ENCODE results near the gene DMTF1.

GRCh38 chr7:87190783-87191182 is 38.5 kb downstream of the DMTF1 start:
- TF ChIP-seq CHD2 (IDR thresholded peaks at IDR 0.05; ENCODE audit: low read length, partially characterized antibody): no peak
- TF ChIP-seq, protein P1, sequence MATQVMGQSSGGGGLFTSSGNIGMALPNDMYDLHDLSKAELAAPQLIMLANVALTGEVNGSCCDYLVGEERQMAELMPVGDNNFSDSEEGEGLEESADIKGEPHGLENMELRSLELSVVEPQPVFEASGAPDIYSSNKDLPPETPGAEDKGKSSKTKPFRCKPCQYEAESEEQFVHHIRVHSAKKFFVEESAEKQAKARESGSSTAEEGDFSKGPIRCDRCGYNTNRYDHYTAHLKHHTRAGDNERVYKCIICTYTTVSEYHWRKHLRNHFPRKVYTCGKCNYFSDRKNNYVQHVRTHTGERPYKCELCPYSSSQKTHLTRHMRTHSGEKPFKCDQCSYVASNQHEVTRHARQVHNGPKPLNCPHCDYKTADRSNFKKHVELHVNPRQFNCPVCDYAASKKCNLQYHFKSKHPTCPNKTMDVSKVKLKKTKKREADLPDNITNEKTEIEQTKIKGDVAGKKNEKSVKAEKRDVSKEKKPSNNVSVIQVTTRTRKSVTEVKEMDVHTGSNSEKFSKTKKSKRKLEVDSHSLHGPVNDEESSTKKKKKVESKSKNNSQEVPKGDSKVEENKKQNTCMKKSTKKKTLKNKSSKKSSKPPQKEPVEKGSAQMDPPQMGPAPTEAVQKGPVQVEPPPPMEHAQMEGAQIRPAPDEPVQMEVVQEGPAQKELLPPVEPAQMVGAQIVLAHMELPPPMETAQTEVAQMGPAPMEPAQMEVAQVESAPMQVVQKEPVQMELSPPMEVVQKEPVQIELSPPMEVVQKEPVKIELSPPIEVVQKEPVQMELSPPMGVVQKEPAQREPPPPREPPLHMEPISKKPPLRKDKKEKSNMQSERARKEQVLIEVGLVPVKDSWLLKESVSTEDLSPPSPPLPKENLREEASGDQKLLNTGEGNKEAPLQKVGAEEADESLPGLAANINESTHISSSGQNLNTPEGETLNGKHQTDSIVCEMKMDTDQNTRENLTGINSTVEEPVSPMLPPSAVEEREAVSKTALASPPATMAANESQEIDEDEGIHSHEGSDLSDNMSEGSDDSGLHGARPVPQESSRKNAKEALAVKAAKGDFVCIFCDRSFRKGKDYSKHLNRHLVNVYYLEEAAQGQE (IDR thresholded peaks at IDR 0.05; ENCODE audit: low read depth, low read length): no peak
- no peak for TF ChIP-seq CTCF (IDR thresholded peaks at IDR 0.05)
- TF ChIP-seq USF2 (IDR thresholded peaks at IDR 0.05; ENCODE audit: borderline replicate concordance, low read depth, low read length): no peak
- no peak for TF ChIP-seq POLR2AphosphoS5 (IDR thresholded peaks at IDR 0.05; ENCODE audit: low read depth, low read length)
- TF ChIP-seq TAF1 (IDR thresholded peaks at IDR 0.05; ENCODE audit: borderline replicate concordance, low read depth, low read length): no peak
- TF ChIP-seq NRF1 (IDR thresholded peaks at IDR 0.05; ENCODE audit: low read depth, low read length): no peak
- TF ChIP-seq SIN3A (IDR thresholded peaks at IDR 0.05; ENCODE audit: borderline replicate concordance, low read depth, low read length): no peak
- TF ChIP-seq FOXM1 (IDR thresholded peaks at IDR 0.05; ENCODE audit: low read depth): no peak
- TF ChIP-seq, protein P2, sequence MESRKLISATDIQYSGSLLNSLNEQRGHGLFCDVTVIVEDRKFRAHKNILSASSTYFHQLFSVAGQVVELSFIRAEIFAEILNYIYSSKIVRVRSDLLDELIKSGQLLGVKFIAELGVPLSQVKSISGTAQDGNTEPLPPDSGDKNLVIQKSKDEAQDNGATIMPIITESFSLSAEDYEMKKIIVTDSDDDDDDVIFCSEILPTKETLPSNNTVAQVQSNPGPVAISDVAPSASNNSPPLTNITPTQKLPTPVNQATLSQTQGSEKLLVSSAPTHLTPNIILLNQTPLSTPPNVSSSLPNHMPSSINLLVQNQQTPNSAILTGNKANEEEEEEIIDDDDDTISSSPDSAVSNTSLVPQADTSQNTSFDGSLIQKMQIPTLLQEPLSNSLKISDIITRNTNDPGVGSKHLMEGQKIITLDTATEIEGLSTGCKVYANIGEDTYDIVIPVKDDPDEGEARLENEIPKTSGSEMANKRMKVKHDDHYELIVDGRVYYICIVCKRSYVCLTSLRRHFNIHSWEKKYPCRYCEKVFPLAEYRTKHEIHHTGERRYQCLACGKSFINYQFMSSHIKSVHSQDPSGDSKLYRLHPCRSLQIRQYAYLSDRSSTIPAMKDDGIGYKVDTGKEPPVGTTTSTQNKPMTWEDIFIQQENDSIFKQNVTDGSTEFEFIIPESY (IDR thresholded peaks at IDR 0.05; ENCODE audit: borderline replicate concordance, low read depth): no peak
